ENCODE results near the gene VAV1.

GRCh38 chr19:6825076-6825774 lies 52.7 kb downstream of the VAV1 start:
- TF ChIP-seq, protein P1, sequence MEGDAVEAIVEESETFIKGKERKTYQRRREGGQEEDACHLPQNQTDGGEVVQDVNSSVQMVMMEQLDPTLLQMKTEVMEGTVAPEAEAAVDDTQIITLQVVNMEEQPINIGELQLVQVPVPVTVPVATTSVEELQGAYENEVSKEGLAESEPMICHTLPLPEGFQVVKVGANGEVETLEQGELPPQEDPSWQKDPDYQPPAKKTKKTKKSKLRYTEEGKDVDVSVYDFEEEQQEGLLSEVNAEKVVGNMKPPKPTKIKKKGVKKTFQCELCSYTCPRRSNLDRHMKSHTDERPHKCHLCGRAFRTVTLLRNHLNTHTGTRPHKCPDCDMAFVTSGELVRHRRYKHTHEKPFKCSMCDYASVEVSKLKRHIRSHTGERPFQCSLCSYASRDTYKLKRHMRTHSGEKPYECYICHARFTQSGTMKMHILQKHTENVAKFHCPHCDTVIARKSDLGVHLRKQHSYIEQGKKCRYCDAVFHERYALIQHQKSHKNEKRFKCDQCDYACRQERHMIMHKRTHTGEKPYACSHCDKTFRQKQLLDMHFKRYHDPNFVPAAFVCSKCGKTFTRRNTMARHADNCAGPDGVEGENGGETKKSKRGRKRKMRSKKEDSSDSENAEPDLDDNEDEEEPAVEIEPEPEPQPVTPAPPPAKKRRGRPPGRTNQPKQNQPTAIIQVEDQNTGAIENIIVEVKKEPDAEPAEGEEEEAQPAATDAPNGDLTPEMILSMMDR (conservative IDR thresholded peaks at IDR 0.05), result no peak
- TF ChIP-seq EZH2 (IDR thresholded peaks at IDR 0.05; ENCODE audit: low read depth), result no peak
